HG03565 (cell line): ENCODE measurements around the gene RPS6KB1.
"Not testable (repeated sequence)": the region's sequence is repeated elsewhere in the genome, so short reads cannot be mapped to it uniquely, and the experiment has no call there.

ENCODE experiments used
- ATAC-seq: cut with Tn5 transposase; IDR thresholded peaks from one replicate; pipeline ENCODE4 v1.9.1; 2021; ENCODE audit warnings: mild to moderate bottlenecking, moderate library complexity; ENCODE audit not compliant: unreplicated experiment

The RPS6KB1 gene

DNA sequence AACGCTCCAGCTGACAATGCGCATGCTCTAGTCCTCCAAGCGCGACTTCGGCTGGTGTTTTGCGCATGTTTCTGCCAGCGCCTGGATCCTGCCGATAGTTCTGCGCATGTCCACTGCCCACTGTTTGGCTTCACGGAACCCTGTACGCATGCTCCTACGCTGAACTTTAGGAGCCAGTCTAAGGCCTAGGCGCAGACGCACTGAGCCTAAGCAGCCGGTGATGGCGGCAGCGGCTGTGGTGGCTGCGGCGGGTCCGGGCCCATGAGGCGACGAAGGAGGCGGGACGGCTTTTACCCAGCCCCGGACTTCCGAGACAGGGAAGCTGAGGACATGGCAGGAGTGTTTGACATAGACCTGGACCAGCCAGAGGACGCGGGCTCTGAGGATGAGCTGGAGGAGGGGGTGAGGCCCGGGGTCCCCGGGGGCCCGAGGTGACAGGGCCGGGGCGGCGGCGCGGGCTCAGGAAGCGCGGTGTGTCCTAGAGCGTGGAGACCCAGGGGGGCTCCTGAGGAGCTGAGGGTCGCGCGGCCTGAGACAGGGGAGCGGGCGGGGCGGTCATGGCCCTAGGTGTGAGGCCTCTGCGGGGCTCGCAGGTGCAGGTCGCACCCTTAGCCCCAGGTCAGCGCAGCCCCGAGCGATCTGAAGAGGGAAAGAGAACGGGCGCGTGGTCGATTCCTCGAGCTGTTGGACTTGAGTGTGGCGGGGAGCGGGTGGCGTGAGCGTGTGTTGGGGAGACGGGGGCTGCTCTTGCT, at the start of gene RPS6KB1, which contains the start of gene TUBD1:
Gene RPS6KB1, plus strand, starts transcription at position 198 of the 752 bp plus-strand sequence. Its CDS starts 64 bp downstream, at position 262.
Gene TUBD1, minus strand, starts transcription at position 20 of the 752 bp plus-strand sequence. CDS start 1,941 bp downstream, outside the sequence.
- peak; percentile 74 for ATAC-seq

DNA sequence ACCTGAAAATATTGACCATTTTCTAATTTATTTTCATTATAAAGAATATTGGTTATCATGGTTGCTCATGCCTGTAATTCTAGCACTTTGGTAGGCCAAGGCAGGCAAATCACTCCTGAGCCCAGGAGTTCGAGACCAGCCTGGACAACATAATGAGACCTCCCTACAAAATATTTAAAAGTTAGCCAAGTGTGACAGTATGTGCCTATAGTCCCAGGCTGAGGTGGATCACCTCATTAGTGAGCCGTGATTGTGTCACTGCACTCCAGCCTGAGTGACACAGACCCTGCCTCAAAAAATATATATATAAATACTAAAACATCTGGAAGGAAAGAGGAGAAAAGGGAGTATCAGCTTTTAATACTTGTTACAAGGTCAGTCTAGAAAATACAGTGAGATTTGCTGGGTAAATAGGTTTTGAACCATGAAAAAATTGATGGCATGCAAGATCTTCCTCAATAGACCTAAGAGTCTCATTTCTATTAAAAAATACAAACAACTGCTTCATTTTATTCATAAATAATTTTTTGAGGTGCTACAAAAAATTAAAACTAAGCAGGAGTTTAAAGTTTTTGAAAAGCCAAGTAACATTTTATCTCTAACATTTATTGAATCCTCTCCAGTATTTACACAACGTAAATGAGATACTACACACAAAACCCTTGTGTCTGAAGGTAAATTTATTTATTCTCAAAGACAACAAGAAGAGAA, 47.9 kb upstream of the RPS6KB1 start:
- no peak for ATAC-seq

DNA sequence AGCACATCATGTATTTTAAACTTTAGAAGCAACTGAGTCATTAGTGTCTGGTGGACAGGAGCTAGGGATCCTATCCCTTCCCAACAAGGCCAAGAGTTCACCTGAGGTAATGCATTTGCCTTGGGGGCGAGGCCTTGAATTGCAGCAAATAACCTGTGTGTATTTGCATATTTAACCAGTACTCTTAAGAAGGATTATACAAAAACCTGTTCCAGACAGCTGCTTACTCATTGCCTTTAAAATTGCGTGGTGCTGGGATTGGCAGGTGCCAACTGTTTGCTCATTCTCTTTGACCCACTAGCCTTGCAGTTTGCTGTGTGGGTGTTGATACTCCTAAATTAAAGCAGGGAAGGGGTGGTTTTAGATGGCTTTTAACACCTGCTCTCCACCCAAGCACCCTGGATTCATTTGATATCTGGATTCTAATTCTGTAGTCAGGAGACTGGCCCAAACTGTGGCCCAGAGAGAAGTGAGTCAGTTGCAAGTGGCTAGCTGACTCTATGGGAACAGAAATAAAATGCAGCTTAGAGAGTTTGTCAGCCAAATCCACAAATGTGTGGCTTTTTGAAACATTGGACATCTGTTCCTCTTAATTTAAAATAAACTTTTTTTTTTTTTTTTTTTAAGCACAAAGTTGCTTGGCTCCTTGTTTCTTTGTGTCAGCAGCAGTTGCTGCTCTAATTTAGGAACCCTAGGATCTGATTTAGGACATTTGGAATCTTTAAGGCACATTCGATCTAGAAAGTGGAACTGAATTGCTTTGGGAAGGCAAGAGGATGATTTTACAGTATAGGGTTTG, 47.1 kb upstream of the RPS6KB1 start:
- no peak for ATAC-seq

DNA sequence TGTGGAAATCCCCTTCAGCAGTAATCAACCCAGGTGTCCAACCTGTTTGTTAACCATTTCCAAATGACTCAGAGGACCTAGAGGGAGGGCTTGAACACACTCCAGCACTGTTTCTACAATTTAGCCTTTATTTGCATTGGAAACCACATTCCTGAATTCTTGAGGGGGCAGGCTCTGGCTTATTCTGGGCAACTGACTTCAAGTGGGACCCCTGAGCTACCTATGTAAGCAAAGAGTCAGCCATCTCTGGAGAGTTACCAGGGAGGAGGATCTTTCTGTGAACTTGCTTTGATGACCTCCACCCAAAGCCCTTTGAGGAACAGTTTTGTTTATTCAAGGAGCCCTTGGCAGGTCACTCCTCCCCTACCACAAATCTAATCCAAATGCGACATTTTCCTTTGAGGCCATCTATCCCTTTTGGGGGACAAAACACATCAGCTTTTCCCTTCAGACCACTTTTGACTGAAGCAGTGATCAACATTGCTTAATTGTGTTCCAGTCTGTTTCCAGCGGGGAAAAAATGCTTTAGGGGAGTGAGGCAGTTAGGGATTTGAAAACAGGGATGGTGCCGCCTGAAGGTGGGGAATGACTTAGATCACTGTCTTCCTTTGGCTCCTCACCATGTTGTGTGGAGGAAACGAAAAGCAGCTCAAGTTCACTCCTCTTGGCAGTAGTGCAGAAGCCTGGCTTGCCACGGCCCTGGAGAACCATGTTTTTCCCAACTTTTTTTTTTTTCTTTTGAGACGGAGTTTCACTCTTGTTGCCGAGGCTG, 46.3 kb upstream of the RPS6KB1 start:
- ATAC-seq, result peak; percentile 40

DNA sequence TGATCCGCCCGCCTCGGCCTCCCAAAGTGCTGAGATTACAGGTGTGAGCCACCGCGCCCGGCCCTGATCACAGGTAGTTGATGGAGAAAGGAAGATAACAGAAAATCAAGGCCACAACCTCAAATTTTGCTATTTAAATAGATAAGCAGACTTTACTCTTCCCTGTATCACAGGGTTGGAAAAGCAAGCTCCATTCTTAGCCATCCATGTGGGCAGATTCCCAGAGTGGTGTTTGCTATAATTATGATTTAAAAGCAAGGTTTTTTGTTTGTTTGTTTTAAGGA, 44.6 kb upstream of the RPS6KB1 start:
- no peak for ATAC-seq

DNA sequence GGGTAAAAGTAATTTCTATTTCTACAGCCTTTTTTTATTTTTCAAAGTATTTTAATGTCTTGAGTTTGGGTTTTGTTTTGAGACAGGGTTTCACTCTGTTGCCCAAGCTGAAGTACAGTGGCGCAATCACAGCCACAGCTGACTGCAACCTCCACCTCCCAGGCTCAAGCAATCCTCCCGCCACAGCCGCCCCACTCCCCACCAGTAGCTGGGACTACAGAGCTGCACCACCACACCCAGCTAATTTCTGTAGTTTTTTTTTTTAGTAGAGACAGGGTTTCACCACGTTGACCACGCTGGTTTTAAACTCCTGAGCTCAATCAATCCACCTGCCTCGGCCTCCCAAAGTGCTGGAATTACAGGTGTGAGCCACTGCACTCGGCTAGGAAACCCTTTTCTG, 44.1 kb upstream of the RPS6KB1 start:
- no peak for ATAC-seq

DNA sequence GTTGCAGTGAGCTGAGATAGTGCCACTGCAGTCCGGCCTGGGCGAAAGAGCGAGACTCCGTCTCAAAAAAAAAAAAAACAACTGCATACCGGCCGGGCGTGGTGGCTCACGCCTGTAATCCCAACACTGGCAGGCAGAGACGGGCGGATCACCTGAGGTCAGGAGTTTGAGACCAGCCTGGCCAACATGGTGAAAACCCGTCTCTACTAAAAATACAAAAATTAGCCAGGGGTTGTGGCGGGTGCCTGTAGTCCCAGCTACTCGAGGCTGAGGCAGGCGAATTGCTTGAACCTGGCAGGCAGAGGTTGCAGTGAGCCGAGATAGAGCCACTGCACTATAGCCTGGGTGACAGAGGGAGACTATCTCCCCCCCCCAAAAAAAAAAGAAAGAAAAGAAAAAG, 42.6 kb upstream of the RPS6KB1 start:
- ATAC-seq, result not testable (repeated sequence)

DNA sequence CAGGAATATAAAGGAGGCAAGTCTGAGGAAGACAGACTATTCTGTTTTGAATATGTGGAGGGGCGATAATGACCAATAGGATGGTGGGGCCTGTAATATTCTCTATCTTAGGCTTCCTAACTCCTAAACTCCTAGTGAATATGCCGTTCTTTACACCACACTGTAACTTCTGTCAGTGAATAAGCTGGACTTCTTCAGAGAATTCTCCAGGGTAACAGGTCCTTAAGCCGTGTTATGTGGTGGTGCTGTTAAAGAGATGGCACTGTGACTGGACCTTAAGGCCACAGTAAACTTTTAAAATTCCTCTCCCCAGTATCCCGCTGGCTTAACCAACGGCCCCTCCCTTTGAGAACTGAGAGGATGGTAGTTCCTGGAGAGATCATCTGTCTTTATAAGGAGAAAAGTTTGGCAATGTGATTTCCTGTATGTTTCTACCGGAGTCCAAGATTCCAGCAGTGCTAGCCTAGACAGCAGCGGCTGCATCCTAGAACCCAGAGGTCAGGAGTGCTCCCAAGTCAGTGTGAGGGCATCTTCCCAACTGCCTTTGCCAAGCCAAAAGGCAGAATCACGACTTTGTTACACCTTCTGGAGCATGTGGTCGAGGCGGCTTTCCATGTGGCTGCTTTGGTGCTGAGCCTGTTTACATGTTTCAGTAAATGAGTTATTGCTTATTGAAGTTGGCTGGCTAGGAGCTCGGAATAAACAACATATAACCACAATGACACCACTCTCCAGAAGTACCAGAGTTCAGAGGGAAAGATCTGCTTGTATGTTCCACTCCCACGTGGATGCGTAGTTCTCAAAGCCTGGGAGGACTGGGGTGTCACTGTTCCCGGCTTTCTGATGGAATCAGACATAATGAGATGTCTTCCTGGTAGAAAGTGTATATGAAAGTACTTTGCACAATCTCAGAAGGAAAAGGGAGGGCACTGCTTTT, 41.2 kb upstream of the RPS6KB1 start:
- no peak for ATAC-seq

DNA sequence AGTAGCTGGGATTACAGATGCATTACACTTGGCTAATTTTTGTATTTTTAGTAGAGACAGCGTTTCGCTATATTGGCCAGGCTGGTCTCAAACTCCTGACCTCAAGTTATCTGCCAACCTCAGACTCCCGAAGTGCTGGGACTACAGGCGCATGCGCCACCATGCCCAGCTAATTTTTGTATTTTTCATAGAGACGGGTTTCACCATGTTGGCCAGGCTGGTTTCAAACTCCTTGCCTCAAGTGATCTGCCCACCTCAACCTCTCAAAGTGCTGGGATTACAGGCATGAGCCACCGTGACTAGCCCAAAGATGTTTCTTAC, 40.1 kb upstream of the RPS6KB1 start:
- ATAC-seq, result not testable (repeated sequence)

DNA sequence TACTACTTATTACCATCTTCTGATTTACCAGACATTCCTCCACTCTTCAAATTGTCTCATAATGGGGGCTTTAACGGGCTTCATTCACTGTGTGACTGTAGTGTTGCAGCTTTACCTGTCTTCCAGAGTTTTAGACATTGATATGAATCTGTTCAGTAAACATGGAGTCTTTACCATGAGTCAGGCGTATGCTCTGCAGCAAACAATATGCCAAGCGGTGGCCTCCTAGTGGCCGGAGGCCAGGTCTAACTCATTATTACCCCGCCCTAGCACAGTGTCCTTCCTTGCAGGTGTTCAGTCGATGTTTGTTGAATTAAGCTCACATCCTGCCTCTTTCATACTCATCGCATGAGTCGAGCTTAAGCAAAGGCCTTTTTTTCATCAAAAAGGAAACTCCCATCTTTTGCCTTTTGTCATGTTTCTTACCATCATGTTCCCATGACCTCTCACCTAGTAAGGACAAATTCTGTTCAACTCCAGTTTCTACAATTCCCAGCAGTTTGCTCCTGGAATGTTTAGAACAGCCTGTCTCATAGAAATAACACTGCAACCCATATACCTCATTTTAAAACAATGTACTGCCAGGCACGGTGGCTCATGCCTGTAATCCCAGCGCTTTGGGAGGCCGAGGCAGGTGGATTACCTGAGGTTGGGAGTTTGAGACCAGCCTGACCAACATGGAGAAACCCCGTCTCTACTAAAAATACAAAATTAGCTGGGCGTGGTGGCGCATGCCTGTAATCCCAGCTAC, 39.6 kb upstream of the RPS6KB1 start:
- ATAC-seq, result no peak

DNA sequence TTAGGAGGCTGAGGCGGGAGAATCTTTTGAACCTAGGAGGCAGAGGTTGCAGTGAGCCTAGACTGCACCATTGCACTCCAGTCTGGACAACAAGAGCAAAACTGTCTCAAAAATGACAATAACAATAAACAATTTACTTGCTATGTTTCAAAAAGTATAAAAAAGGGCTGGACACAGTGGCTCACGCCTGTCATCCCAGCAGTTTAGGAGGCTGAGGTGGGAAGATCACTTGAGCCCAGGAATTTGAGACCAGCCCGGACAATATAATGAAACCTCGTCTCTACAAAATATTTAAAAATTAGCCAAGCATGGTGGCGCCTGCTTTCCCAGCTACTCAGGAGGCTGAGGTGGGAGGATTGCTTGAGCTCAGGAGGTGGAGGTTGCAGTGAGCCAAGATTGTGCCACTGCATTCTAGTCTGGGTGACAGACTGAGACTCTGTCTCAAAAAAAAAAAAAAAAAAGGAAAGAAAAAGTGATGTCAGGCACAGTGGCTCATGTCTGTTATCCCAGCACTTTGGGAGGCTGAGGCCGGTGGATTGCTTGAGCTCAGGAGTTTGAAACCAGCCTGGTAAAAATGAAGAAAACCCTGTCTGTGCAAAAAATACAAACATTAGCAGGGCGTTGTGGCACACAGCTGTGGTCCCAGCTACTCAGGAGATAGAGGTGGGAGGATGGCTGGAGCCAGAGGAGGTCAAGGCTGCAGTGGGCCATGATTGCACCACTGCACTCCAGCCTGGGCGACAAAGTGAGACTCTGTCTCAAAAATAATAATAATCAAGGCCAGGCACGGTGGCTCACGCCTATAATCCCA, 38.8 kb upstream of the RPS6KB1 start:
- ATAC-seq, result not testable (repeated sequence)

DNA sequence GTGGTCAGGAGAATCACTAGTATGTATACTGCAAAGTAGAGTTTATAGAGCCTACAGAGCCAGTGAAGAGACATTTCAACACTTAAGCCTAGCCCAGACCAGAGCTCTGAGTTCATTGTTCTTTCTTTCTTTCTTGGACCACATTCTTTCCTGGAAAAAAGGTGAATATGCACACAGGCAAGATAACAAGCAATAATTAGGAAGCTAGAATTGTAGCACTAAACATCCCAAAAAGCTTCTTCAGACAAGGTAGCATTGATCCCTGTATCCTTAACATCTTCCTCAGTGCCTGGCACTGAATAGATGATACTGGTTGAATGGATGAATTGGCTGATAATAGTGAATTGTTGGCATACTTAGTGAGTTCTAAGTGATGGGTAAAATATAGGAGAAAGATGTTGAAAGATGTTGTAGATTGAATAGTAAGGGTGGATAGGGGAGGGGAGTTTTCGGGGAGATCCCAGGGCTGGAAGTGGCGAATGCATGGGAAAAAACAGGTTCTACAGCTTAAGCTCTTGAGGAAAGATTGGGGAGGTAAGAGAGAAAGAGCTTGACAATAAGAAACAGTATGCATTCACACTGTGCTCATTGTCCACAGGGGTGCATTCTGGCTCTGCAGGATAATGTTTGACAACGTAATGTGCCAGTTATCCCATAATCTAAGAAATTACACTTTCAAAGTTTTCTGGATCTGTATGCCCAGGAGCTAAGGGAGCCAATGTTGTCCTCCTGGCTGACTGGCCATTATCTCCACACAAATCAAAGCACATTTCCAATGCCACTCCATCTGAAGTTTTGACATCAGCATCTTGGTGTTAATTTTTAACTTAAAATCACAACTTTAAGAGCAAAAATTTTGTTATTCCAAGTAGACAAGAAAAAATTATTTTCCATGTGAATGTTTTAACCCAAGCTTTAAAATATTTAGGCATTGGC, 35.8 kb upstream of the RPS6KB1 start:
- no peak for ATAC-seq

DNA sequence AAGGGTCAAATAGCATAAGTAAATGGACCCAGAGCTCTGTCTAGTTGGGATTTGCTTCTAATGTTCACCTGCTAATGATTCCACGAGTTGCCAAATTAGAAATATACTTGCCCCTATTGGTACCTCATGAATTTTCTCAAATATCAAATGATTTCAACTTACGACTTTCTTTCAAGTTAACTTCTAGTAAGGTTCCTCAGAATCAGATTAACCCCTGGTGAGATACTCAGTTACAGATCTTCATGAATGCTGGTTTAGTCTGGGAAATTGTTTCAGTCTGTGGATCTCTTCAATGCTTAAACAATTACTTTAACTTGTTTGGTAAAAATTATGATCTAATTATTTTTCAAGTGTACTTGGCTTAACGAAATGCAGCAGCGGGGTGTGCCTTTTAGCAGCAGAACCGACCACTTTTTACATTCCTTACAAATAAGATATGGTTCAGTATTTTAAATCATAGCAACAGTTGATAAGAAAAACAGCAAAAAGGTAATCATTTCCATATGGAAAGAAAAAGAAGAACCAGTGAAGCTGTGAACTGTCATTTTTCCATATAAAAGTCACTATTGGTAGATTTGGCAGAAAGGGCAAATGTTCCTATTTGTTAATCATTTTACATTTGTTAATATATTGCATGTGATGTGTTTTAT, 34.6 kb upstream of the RPS6KB1 start:
- ATAC-seq, result no peak

DNA sequence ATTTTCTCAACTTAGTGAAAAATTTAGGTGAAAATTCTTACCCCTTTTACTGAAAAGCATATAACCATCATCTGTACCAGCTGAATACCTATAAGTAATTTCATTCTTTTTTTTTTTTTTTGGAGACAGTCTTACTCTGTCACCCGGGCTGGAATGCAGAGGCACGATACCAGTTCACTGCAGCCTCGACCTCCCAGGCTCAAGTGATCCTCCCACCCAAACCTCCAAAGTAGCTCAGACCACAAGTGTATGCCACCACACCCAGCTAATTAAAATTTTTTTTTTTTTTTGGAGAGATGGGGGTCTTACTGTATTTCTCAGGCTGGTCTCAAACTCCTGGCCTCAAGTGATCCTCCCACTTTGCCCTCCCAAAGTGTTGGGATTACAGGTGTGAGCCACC, 34.0 kb upstream of the RPS6KB1 start:
- ATAC-seq, result no peak

DNA sequence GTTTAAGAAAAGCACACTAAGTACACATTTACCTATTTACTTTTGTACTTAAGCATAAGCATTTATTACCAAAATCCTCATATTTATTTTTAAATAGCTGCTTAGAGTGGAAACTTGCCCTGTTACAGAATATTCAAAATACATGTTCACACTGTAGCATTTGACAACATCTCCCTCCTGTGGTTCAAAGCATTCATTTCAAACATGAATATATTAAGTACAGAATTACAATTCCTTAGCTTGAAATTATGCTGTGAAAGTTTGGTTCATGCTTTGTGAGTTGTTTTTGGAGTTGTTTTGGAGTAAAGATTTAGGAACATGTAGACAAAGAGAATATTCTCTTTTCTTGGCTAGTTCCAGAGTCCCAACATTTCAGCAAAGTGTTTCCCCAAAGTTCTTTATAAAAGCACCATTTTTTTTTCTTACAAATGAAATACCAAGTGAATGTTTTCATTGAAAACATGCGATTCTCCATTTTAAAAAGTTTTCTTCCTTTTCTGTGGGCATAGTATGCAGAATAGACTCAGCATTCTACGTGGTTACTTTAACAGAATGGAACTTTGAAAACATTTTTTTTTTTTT, 33.4 kb upstream of the RPS6KB1 start:
- no peak for ATAC-seq

DNA sequence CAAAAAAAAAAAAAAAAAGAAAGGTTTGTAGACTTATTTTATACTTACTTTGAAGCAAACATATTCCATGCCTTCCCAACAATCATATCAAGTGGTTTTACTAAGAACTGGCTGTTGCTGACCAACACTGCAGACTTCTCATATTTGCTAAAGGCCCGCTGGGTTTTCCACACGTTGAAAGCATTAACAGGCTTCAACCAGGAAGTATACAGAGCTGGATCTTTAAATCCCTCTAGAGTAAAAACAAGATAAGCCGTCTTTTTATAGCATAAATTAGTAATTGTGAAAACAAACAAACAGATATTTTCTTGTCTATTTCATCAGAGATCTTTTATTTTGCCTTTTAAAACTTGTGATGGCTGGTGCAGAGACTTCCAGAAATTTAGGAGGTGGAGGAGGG, 29.3 kb upstream of the RPS6KB1 start:
- no peak for ATAC-seq

DNA sequence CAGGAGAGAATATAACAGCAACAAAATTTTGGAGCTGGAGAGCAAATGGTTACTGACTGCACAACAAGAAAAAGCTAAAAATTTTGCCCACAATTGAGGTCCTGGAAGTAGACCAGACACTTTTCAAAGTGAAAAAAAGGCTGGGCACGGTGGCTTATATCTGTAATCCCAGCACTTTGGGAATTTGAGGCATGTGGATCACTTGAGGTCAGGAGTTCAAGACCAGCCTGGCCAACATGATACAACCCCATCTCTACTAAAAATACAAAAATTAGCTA, 23.0 kb upstream of the RPS6KB1 start:
- no peak for ATAC-seq
